Neural progenitor cell (in vitro differentiated cells): ENCODE data around the gene SLC35A5.

Experiments used
- EZH2 ChIP-seq: fragments of 200-600 bp; sonication (generic); IDR thresholded peaks from 2 replicates; pipeline ENCODE4 v1.6.1; 2017; ENCODE audit warnings: antibody characterized with exemption, mild to moderate bottlenecking, moderate library complexity
- EZH2phosphoT487 ChIP-seq: fragments of 200-600 bp; sonication (generic); IDR thresholded peaks from 2 replicates; pipeline ENCODE4 v1.6.1; 2017; ENCODE audit warnings: antibody characterized with exemption

GRCh38 chr3:112560721-112561483 lies 943 bp upstream of the SLC35A5 start:
- TF ChIP-seq EZH2phosphoT487 (no peak), EZH2 (no peak)
